ENCODE data around the gene PSMB7. TPM values are rescaled to one million over a fixed set of nuclear protein-coding genes. Genes with fewer than 3 reads are reported as not detected.
A peak's percentile ranks its signal among the peaks of the same experiment; 100 is the strongest.

Gene PSMB7
- total RNA-seq, 2 donors from 2014 or later: 105 to 175 TPM

DNA sequence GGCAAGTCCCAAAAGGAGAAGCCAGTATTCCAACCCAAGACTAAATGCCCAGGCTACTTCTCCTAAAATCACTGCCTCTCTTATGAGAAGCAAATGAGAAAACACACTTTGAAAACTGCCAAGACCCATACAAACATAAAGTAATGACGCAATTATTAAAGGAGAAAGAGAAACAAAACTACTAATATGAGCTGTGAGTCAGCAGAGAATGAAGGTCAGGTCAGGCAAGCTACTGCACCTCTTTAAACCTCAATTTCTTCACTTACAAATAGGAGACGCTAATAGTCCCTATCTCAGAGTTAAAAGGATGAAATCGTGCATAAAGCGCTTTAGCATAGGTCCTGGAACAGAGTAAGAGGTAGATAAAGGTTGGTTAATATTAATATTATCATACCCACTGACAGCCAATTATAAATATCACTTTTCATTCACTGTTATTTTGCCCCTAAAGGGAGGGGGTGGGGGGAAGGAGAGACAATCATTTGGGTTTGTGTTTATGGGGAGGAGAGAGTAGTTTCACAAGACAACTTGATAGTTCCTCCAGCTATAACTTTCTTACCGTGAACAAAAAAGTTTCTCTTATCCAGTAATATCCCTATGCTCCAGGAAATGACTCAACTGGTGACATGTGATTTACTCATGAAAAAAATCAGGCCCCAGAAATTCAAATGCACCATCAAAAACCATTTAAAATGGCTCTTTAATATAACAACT, 3.6 kb downstream of the PSMB7 start:
- no peak overlapping the region for H3K27ac Mint-ChIP-seq
- ATAC-seq (replicated peaks): no peak
- no peak overlapping the region for H3K4me3 Mint-ChIP-seq
- no peaks in the 10 kb centered on the region for H3K27me3 Mint-ChIP-seq
- peaks cover 19% of the 10 kb centered on the region for H3K4me1 Mint-ChIP-seq
- peaks cover 86% of the 10 kb centered on the region for H3K36me3 Mint-ChIP-seq (ENCODE audit: low read depth)
- H3K9me3 Mint-ChIP-seq: peaks cover 3% of the 10 kb centered on the region

DNA sequence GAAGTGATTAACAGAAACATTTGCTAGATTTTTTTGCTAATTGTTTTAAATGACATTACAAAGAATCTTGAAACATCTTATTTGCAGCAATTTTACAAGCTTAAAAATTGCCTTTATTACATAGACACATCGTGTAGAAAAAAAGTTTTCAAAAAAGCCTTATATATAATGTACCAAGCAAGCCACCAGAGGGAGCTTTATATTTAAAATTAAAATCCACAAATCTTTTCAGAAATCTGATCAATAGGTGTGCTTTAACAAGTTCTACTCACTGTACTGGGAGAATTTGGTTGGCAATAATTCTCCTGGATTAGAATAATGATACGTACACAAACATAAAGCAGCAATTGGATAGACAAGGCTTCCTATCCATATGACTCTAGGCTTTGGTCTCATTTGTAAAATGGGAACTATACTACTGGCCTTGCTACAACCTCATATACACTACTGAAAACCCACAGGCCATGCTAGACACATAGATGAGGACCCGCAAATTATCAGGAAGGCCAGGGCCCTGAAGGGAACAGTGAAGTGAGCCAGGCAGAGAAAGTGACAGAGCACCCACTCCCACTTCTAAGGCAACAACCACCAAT, 4.8 kb downstream of the PSMB7 start:
- H3K36me3 Mint-ChIP-seq (ENCODE audit: low read depth): peaks cover 99% of the 10 kb centered on the region
- no peaks in the 10 kb centered on the region for H3K27me3 Mint-ChIP-seq
- ATAC-seq (replicated peaks): no peak
- H3K4me3 Mint-ChIP-seq: no peak overlapping the region
- H3K4me1 Mint-ChIP-seq: peaks cover 15% of the 10 kb centered on the region
- no peak overlapping the region for H3K27ac Mint-ChIP-seq
- H3K9me3 Mint-ChIP-seq: peaks cover under 1% of the 10 kb centered on the region

DNA sequence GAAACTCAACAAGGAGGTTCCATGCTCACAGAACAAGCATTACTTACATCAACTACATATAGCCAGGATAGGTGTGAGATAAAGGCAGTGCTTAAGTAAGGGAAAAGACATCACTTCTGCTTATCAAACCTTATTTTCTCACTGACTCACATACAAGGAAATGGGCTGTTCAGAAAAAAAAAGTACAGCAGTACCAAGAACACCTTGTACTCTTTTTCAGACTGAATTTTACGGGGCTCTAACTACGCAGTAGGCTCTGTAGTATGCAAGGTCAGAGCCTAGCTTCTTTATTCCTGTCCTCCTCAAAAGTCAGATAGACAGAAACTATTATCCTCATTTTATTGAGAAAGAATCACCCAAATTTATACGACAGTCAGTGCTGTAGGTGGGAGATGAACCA, 5.8 kb downstream of the PSMB7 start:
- peaks cover 14% of the 10 kb centered on the region for H3K4me1 Mint-ChIP-seq
- H3K4me3 Mint-ChIP-seq: no peak overlapping the region
- ATAC-seq (replicated peaks): no peak
- peaks cover 99% of the 10 kb centered on the region for H3K36me3 Mint-ChIP-seq (ENCODE audit: low read depth)
- H3K9me3 Mint-ChIP-seq: no peaks in the 10 kb centered on the region
- H3K27me3 Mint-ChIP-seq: no peaks in the 10 kb centered on the region
- H3K27ac Mint-ChIP-seq: no peak overlapping the region

DNA sequence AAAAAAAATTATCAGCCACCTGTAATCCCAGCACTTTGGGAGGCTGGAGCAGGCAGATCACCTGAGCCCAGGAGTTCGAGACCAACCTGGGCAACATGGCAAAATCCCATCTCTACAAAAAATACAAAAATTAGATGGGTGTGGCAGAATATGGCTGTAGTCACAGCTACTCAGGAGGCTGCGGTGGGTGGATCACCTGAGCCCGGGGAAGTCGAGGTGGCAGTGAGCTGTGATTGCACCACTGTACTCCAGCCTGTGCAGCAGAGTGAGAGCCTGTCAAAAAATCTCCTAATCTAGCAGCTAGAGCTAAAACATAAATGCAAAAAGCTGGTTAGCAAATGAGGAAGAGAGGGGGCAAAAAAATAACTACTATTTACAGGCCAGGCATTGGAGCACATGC, 12.0 kb downstream of the PSMB7 start:
- peaks cover 100% of the 10 kb centered on the region for H3K36me3 Mint-ChIP-seq (ENCODE audit: low read depth)
- peaks cover 13% of the 10 kb centered on the region for H3K4me1 Mint-ChIP-seq
- ATAC-seq (replicated peaks): no peak
- H3K27me3 Mint-ChIP-seq: no peaks in the 10 kb centered on the region
- no peaks in the 10 kb centered on the region for H3K9me3 Mint-ChIP-seq
- H3K27ac Mint-ChIP-seq: no peak overlapping the region
- no peak overlapping the region for H3K4me3 Mint-ChIP-seq

DNA sequence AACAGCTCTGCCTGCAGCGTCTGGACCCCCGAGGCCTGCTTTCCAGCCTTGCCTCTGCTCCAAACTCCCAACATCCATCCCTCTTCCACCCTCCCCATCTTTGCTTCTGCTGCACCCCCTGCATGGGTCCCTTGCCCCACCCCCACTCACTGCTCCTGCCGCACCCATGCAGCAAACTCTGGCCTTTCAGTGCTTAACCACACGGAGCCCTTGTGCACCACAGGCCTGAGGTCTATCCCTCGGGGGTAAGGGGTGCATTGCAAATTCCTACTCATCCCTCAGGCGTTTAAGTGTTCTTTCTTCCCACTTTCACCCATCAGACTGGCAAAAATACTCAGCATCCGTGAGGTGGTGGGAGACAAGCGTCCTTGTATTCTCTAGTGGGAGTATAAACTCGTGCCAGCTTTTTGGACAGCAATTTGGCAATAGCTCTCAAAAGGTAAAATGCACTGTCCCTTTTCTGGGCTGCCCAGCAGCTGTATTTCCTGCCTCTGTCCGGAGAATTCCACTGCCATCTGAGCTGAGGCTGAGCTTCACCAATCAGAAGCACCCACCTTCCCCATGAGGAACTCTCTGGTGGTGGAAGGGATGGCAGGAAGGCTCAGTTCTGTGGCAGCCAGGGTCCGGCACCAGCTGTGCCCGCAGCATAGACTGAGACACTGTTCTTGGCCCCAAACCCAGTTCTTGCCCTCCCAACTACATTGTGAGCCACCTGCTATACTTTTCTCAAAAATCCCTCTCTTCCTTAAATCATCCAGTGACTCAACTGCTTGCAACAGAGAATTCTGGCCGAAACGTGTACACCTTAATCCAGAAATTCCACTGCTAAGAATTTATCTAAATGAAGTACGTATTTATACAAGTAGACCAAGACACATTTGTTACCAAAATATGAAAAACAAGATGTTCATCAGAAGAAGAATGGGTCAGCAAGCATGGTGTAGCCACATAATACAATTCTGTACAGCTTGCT, 15.0 kb downstream of the PSMB7 start:
- Mint-ChIP-seq H3K36me3 (ENCODE audit: low read depth) (peaks cover 98% of the 10 kb centered on the region), H3K4me1 (peaks cover 13% of the 10 kb centered on the region), H3K27ac (no peak overlapping the region), H3K4me3 (no peak overlapping the region), H3K27me3 (no peaks in the 10 kb centered on the region), H3K9me3 (no peaks in the 10 kb centered on the region)
- ATAC-seq (replicated peaks): no peak

DNA sequence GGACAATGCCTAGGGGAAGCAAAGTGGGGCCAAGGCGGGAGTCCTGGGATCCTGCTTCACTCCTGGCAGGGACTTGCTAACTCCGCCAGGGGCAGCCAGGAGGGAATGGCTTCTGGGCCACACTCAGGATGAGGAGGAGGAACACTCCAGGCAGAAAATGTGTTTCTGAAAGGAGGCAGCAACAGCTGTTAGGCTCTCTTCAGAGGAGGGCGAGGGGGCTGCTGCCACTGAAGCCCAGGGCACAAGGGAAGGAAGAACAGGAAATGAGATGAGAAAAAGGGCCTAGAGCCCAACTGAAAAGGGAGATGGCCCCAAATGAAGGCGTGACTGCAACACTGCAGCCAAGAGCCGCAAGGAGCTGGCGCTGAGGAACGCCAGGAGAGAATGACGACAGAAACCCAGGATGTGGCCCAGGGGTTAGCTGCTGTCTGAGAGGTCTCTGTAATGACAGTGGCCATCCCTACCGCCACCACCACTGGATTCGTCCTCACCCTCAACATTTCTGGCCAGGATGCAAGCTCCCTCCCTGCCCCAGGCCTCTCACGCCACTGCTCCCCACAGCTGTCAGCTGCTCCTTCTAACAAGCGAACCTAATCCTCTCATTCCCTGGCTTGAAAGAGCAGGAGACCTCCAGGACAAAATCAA, 15.8 kb downstream of the PSMB7 start:
- Mint-ChIP-seq H3K4me1 (peaks cover 20% of the 10 kb centered on the region), H3K27me3 (no peaks in the 10 kb centered on the region), H3K27ac (peak overlapping the region; percentile 47)

DNA sequence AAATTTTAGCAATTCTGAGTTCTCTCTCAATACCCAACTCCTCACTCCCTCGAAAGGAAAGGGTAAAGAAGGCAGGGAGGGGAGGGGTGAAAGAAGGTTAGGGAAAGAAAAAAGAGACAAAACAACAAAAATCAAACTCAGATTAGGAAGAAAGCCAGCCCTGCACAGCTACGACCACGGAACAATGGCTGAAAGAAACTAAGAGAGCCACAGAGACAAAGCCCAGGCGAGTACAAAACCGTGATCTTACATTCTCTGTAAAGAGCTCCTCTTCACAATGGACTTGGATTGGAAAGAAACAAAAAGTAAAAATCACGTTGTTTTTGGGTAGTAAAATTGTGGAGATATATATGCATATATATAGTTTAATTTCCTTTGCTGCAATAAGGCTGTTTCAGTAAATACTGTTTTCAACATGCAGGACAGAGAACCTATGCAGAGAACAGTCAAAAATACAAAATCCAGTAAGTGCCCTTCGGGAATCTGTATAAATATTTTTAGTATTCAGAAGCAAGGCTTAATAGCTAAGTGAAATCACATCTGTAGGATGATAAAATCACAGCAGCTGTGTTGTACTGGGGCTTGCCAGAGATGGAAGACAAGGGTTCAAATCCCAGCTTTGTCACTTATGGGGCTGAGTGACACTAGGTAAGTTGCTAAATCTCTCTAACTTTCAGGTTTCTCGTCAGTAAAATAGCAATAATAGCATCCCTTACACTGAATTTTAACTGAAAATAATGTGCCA, 16.9 kb downstream of the PSMB7 start:
- H3K4me3 Mint-ChIP-seq: no peak overlapping the region
- no peak for ATAC-seq (replicated peaks)
- peaks cover 23% of the 10 kb centered on the region for H3K4me1 Mint-ChIP-seq
- H3K27me3 Mint-ChIP-seq: no peaks in the 10 kb centered on the region
- no peaks in the 10 kb centered on the region for H3K9me3 Mint-ChIP-seq
- no peak overlapping the region for H3K27ac Mint-ChIP-seq
- peaks cover 98% of the 10 kb centered on the region for H3K36me3 Mint-ChIP-seq (ENCODE audit: low read depth)

More for the DNA sequence above, 15.8 kb downstream of the PSMB7 start:
- no peaks in the 10 kb centered on the region for H3K9me3 Mint-ChIP-seq
- no peak overlapping the region for H3K4me3 Mint-ChIP-seq
- H3K36me3 Mint-ChIP-seq (ENCODE audit: low read depth): peaks cover 98% of the 10 kb centered on the region
- no peak for ATAC-seq (replicated peaks)

DNA sequence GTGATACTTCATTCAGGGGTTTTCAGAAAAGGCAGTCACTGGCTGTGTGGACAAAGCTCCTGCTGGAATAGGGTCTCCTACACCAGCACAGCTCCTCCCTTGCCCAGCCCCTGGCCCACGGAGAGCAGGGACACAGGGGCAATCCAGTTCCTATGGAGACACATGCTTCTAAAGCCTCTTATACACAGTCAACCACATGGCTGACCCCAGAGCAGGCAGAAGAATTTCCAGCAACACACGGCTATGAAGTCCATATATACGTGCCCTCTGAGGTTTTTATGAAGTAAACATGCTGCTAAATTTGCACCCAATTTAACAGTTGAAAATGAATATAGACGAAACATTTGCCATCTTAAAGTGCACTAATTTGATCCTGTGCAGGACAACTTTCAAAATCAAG, 19.4 kb downstream of the PSMB7 start:
- H3K27me3 Mint-ChIP-seq: no peaks in the 10 kb centered on the region
- peaks cover 30% of the 10 kb centered on the region for H3K4me1 Mint-ChIP-seq
- H3K36me3 Mint-ChIP-seq (ENCODE audit: low read depth): peaks cover 89% of the 10 kb centered on the region
- H3K9me3 Mint-ChIP-seq: no peaks in the 10 kb centered on the region
- H3K4me3 Mint-ChIP-seq: no peak overlapping the region
- H3K27ac Mint-ChIP-seq: no peak overlapping the region
- no peak for ATAC-seq (replicated peaks)

DNA sequence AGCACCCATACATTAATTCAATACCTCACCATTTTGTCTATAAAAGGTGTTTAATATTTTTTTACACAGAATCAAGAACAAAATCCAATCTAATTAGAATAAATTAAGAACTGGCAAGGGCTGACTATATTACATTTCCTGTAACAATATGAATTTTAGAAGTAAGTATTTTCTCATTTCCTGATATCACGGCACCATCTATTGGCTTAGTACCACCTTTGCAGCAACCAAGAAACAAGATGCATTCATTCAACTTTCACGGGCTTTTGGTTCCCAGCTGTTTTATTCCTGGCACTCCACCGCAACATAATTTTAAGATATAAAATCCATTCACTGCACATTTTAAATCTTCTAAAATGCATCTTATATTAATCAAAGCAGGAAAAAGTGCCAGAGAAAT, 20.6 kb downstream of the PSMB7 start:
- peak overlapping the region; percentile 2 for H3K4me3 Mint-ChIP-seq
- ATAC-seq (replicated peaks): peak; percentile 8
- H3K9me3 Mint-ChIP-seq: no peaks in the 10 kb centered on the region
- H3K36me3 Mint-ChIP-seq (ENCODE audit: low read depth): peaks cover 87% of the 10 kb centered on the region
- H3K27me3 Mint-ChIP-seq: no peaks in the 10 kb centered on the region
- peak overlapping the region; percentile 60 for H3K27ac Mint-ChIP-seq
- peaks cover 36% of the 10 kb centered on the region for H3K4me1 Mint-ChIP-seq

DNA sequence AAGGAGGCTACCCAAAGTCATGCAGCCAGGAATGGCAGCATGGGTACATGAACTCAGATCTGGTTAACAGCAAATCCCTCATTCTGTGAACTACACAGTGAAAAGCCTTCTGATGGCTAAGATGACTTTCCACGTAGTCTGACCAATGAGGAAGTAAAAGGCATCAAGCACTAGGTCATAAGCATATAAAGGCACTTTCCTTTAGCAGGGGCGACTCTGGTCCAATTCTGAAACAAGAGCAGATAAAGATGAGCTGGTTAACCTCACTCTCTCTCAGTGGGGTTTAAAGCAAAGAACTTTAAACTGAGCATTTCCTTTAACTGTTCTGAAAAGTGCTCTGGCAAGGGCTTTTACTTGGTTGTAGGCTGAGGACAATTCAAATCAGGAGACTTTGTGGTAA, 21.1 kb downstream of the PSMB7 start:
- no peaks in the 10 kb centered on the region for H3K9me3 Mint-ChIP-seq
- peak overlapping the region; percentile 2 for H3K4me3 Mint-ChIP-seq
- peak overlapping the region; percentile 60 for H3K27ac Mint-ChIP-seq
- peaks cover 83% of the 10 kb centered on the region for H3K36me3 Mint-ChIP-seq (ENCODE audit: low read depth)
- H3K4me1 Mint-ChIP-seq: peaks cover 40% of the 10 kb centered on the region
- ATAC-seq (replicated peaks): peak; percentile 90
- H3K27me3 Mint-ChIP-seq: no peaks in the 10 kb centered on the region

DNA sequence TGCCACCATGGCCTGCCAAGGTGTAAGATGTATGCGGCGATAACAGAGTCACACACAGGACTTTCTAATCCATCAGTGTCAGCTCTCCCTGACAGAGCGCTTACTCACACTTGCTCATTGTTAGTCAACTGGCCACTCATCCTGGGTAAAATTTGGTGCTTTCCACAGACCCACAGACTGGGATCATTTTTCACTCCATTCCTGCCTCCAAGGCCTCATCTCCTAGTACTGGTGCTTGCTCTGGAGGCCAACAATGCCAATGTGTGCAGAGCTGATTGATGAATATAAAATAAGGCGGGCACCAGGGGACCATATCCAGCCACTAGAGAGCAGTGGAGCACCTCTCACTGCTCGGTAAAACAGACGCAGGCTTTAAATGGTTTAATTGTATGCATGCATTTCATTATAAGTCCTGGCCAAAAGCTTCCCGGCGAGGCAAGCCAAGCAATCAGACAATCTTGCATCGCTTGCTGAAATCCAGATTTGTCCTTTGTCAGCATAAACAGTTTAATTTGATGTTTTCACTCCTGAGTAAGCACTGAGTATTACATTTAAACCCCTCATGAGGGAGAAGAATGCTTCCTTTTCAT, 22.3 kb downstream of the PSMB7 start:
- ATAC-seq (replicated peaks): peak; percentile 74
- H3K27ac Mint-ChIP-seq: peak overlapping the region; percentile 63
- peaks cover 49% of the 10 kb centered on the region for H3K4me1 Mint-ChIP-seq
- no peaks in the 10 kb centered on the region for H3K27me3 Mint-ChIP-seq
- no peak overlapping the region for H3K4me3 Mint-ChIP-seq
- no peaks in the 10 kb centered on the region for H3K9me3 Mint-ChIP-seq
- H3K36me3 Mint-ChIP-seq (ENCODE audit: low read depth): peaks cover 73% of the 10 kb centered on the region

DNA sequence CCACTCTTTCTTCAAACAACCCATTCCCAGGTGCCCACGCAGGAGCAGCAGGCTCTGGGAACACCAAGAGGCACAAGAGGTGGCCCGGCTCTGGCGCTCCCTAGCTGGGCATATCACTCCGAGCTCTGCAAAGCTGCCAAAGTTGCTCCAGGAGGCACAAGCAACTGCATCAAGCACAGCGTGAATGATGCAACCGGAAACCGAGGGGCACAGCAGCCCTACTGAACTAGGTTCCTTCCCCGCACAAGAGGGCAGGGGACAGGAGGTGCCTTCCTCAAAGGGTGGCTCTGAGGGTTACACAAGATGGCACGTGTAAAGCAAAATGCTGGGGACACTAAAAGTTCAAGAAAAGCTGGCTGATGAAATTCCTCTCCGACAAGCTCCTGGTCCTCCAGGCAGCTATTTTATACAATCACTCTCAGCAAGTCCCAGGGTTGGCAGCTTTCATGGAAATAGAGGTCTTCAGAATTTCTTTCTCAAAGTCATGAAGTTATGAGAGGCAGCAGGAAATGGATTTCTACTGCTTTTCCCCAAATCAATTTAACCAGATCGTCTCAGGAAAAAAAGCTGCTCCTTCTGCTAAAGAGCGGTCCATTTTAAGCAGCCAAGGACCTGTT, 22.9 kb downstream of the PSMB7 start:
- no peak overlapping the region for H3K4me3 Mint-ChIP-seq
- peaks cover 67% of the 10 kb centered on the region for H3K36me3 Mint-ChIP-seq (ENCODE audit: low read depth)
- peaks cover 51% of the 10 kb centered on the region for H3K4me1 Mint-ChIP-seq
- H3K9me3 Mint-ChIP-seq: no peaks in the 10 kb centered on the region
- H3K27me3 Mint-ChIP-seq: no peaks in the 10 kb centered on the region
- no peak for ATAC-seq (replicated peaks)
- H3K27ac Mint-ChIP-seq: peak overlapping the region; percentile 63
